H4 (cell line): ENCODE data around the gene GNA15. TPM values are rescaled to one million over a fixed set of nuclear protein-coding genes. Genes with fewer than 3 reads are reported as not detected.
"Not testable (repeated sequence)": the region's sequence is repeated elsewhere in the genome, so short reads cannot be mapped to it uniquely, and the experiment has no call there.

Experiments used
- DNase-seq: peaks from one replicate; pipeline ENCODE4 v3.0.0-alpha.2; 2015; ENCODE audit warnings: low spot score
- total RNA-seq: library from RNA; depleted of rRNA; stranded (reverse); fragments of >200 nt; shearing (Covaris generic); gene quantifications from 2 replicates; pipeline ENCODE4 v1.2.3, GENCODE V29; 2014; rRNA removed

Gene GNA15
- not detected in 2 replicates for total RNA-seq

GRCh38 chr19:3135961-3136683 lies at the start of gene GNA15:
Gene GNA15, plus strand, starts transcription at chr19:3136033. Its CDS starts 418 bp downstream, at chr19:3136451.
- DNase-seq, result no peak

GRCh38 chr19:3087769-3088168 lies 48.1 kb upstream of the GNA15 start:
- no peak for DNase-seq

GRCh38 chr19:3089299-3089855 lies 46.5 kb upstream of the GNA15 start:
- DNase-seq, result not testable (repeated sequence)

- no peak for DNase-seq
These were observed 41.0 kb upstream of the GNA15 start for GRCh38 chr19:3094601-3095440.

GRCh38 chr19:3095441-3096191 lies 40.2 kb upstream of the GNA15 start:
- DNase-seq, result no peak

- no peak for DNase-seq
These were observed 39.4 kb upstream of the GNA15 start for GRCh38 chr19:3096267-3096901.

GRCh38 chr19:3096902-3097326 lies 38.9 kb upstream of the GNA15 start:
- no peak for DNase-seq

GRCh38 chr19:3097442-3097871 lies 38.4 kb upstream of the GNA15 start:
- DNase-seq, result no peak

GRCh38 chr19:3098141-3098514 lies 37.7 kb upstream of the GNA15 start:
- DNase-seq, result no peak

GRCh38 chr19:3098515-3099346 lies 37.1 kb upstream of the GNA15 start:
- no peak for DNase-seq

- no peak for DNase-seq
These were observed 36.3 kb upstream of the GNA15 start for GRCh38 chr19:3099347-3100145.

- no peak for DNase-seq
These were observed 35.5 kb upstream of the GNA15 start for GRCh38 chr19:3100331-3100730.

- no peak for DNase-seq
These were observed 34.8 kb upstream of the GNA15 start for GRCh38 chr19:3100747-3101730.

- DNase-seq, result no peak
These were observed 33.3 kb upstream of the GNA15 start for GRCh38 chr19:3102239-3103140.

- DNase-seq, result no peak
These were observed 31.2 kb upstream of the GNA15 start for GRCh38 chr19:3104708-3104983.

GRCh38 chr19:3105641-3106508 lies 30.0 kb upstream of the GNA15 start:
- no peak for DNase-seq
